Stimulated activated CD4-positive, alpha-beta T cell treated with anti-CD3 and anti-CD28 coated beads, Interleukin-1b, Interleukin-23, amount 100 ng/mL, for 4 hours (primary cell): ENCODE data around the gene WDR81.
"Not testable (repeated sequence)": the region's sequence is repeated elsewhere in the genome, so short reads cannot be mapped to it uniquely, and the experiment has no call there.

Experiments
- DNase-seq, 2 donors: peaks; one replicate each; pipeline ENCODE4 v3.0.0-alpha.2; 2020; ENCODE audit warnings: low read depth in 2 of 2

Gene WDR81

DNA sequence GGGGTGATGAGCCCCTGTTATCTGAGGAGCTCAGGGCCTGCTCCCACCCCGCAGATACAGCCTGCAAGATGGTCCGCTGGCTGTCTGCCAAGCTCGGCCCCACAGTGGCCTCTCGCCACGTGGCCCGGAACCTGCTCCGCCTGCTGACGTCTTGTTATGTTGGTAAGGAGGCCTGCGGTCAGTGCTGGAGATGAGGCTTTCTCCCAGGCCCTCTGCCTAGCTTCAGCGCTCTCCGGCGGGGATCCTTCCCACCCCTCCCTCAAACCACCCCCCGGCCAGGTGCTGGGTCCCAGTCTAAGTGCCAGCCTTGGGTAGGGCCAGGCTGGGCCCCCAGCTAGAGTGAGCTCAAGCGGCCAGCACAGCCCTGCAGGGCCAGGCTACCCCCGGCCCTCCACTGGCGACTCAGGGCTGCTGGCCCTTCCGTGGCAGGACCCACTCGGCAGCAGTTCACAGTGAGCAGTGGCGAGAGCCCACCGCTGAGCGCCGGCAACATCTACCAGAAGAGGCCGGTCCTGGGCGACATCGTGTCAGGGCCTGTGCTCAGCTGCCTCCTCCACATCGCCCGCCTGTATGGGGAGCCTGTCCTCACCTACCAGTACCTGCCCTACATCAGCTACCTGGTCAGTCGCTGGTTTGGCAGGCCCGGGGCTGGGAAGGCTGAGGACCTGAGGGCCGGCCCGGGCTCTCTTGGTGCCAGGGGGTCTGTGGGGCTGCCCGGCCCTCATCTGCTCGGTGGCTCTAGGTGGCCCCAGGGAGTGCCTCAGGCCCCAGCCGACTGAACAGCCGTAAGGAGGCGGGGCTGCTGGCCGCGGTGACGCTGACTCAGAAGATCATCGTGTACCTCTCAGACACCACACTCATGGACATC, 6.1 kb downstream of the WDR81 start:
- DNase-seq = no peak

DNA sequence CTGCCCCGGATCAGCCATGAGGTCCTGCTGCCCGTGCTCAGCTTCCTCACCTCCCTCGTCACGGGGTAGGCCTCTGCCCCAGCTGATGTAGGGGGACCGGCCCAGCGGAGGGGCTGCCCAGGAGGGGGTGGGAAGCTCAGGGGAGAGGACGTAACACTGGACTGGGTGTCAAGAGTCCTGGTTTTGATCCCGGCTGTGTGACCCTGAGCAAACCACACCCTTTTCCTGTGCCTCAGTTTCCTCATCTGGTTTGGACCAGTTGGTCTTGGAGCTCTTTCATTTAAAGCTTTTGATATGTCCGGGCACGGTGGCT, 6.6 kb downstream of the WDR81 start:
- no peak for DNase-seq

DNA sequence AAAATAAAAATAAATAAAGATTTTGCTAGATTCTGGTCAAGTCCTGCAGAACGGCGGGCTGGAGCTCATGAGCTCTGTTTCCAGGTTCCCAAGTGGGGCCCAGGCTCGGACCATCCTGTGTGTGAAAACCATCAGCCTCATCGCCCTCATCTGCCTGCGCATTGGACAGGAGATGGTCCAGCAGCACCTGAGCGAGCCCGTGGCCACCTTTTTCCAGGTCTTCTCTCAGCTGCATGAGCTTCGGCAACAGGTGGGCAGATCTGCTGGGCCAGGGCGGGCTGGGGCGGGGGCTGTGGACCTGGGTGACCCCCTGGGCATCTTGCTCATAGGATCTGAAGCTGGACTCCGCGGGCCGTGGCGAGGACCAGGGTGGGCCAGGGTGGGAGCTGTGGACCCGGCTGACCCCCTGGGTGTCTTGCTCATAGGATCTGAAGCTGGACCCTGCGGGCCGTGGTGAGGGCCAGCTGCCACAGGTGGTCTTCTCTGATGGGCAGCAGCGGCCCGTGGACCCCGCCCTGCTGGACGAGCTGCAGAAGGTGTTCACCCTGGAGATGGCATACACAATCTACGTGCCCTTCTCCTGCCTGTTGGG, 7.8 kb downstream of the WDR81 start:
- no peak for DNase-seq

DNA sequence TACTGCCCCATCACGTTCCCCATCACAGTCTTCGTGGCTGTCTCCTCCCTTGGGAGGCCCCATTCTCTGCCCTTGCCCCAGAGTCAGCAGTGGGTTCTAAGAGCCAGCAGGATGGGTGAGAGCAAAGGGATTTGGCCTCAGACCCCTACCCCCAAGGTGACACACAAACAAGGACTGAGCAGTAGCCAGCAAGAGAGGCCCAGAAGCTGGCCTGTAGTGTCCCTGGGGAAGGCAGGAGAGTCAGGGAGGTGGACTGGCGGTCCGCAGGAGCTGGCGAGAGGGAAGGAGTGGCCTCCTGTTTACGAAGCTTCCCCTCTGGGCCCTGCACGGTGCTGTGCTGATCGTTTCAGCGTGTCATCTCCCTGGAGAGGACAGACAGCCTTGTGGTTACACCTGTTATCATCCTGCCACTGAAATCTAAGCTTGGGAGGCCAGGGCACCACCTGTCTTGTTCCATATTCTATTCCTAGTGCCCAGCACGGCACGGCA, 8.4 kb downstream of the WDR81 start:
- no peak for DNase-seq

DNA sequence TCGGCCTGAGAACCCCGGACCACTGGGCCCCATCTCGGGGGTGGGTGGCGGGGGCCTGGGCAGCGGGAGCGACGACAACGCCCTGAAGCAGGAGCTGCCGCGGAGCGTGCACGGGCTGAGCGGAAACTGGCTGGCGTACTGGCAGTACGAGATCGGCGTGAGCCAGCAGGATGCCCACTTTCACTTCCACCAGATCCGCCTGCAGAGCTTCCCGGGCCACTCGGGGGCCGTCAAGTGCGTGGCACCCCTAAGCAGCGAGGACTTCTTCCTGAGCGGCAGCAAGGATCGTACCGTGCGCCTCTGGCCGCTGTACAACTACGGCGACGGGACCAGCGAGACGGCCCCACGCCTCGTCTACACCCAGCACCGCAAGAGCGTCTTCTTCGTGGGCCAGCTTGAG, 9.3 kb downstream of the WDR81 start:
- no peak for DNase-seq

DNA sequence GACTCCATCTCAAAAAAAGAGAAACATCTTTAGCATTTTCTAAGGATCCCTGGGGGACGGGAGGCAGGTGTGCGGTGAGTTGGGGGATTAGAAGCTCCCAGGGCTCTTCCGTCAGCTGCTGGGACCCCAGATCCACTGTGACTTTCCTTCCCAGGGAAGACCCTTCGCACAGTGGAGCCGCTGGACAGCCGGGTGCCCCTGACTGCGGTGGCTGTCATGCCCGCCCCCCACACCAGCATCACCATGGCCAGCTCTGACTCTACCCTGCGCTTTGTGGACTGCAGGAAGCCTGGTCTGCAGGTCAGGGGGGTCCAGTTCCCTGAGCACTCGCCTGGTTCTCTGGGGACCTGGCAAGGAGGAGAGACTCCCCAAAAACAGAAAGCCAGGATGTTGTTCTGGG, 10.9 kb downstream of the WDR81 start:
- DNase-seq = no peak

DNA sequence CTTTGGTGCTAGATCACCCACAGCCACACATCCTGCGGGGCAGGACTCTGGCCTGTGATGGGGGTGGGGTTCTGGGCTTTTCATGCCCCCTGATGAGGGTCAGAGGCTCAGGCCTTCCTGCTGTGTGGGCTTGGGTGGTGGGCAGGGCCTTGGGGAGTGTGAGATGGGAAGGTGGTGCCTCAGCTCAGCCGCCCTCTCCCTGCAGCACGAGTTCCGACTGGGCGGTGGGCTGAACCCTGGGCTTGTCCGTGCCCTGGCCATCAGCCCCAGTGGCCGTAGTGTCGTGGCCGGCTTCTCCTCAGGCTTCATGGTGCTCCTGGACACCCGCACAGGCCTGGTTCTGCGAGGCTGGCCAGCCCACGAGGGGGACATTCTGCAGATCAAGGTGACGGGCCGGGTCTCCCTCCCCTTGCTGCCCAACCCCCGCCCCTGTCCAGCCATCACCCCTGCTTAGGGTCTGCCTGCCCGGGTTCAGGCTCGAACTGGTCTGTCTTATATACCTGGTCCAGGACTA, 11.4 kb downstream of the WDR81 start:
- DNase-seq = no peak

DNA sequence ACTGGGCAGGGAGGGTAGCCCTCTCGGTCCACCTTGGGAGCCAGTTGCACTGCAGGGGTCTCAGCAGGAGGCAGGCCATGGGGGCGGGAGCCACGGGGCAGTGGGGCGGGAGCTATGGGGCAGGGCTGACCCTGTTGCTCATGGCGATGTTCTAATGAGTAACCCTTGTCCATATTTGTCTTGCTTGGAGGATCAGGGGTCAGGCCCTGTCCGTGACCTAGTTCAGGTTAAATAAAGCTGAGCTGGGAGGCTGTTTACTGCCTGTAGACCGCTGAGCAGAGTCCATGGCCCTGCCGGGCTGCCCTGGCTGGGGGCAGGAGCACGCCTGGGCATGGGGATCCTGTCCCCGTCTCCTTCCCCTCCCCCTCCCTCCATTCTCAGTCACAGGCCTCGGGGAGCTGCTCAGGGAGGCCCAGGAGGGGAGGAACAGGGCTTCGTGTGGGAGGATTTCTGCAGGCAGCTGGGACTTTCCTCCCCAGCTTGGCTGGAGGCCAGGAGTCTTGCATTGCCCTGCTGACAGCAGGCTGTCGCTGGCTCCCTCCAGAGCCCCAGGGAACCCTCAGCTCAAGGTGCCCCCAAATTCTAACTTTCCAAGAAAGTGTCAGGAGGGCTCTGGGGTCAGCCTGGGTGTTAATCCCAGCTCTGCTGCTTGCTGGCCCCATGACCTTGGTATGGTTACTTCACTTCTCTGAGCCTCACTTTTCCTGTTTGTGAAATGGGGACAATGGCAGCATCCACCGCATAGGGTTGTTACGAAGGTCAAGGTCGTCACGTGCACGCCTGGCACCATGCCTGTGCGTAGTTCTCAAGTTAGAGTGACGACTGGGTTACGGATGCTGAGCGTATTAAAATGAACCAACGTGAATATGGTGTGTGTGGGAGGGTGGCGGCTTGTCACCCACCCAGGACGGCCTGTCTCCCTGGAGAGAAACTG, 12.1 kb downstream of the WDR81 start:
- DNase-seq = peak in 1 of 2 donors; percentile 53

DNA sequence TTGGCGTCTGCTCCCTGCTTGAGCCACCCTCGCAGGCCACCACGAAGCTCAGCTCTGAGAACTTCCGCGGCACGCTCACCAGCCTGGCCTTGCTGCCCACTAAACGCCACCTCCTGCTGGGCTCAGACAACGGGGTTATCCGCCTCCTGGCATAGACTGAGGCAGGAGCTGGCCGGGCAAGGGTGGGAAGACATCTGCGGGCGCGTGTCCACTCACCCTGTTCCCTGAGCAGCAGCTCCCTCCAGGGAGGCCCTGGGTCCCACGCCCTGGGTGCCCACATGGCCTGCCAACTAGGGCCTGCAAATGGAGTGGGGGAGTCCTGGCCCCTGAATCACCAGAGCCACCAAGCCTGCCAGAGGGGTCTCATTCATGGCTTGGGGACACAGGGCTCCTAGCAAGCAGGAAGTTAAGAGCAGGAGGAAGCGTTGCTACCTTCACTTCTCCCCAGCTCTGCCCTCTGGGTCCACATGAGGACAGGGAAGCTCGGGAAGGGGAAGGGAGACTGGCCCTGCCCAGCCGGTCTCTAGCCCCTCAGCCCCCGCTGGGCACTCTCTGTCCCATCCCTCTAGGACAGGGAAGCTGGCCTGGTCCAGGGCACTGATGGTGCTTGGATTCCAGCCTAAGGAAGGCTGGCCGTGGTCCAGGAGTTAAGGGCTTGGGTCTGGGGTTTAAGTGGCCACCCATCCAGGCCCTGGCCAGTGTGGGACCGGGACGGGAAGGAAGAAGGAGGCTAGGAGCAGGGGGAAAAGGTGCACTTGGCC, 13.2 kb downstream of the WDR81 start:
- no peak for DNase-seq

DNA sequence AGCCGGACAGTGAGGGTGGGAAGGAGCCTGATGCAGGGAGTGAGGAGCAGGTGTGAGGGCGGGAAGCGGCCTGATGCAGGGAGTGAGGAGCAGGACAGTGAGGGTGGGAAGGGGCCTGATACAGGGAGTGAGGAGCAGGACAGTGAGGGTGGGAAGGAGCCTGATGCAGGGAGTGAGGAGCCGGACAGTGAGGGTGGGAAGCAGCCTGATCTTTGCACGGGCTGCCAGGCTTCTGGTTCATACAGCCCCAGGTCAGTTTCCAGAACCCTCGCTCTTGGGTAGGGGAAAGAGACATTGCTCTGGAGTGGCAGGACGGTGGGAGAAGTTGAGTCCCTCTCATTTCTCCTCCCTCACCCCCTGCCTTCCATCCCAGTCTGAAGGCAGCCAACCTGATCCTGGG, 17.4 kb downstream of the WDR81 start:
- not testable (repeated sequence) for DNase-seq

DNA sequence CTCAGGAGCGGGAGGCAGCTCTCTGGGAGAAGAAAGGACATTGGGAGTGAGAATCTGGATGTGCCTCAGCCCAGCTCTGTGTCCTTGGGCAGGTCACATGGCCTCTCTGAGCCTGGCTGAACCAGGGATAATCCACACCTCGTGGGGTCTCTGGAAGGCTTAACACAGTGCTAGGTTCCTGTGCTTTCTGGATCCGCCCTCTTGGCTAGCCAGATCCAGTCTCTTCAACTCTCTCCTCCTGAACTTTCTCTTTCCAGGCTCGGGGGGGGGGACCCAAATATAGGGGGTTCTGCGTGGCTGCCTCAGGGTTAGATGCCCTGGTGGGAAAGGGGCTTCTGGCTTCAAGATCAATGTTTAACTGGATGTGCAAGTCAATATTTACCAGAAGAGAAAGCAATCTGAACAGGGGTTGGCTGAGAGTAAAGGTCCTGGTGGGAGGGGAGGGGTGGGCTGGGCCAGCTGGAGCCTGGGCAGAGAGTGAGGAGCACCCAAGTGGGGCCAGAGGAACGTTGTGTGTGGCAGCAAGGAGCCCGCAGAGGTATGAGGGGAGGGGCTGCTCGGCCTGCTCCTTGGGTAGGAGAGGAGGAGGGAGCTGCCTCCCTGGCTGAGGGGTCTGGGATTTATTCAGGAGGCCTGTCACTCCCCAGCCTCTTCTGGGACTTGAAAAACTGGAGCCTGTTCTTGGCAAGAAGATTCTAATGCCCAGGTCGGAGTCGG, 18.0 kb downstream of the WDR81 start, which contains the start of gene SERPINF2:
Gene SERPINF2 (plus strand): TSS at position 501 of the 717 bp plus-strand sequence. CDS start 2,125 bp downstream, outside the sequence.
- DNase-seq = no peak

DNA sequence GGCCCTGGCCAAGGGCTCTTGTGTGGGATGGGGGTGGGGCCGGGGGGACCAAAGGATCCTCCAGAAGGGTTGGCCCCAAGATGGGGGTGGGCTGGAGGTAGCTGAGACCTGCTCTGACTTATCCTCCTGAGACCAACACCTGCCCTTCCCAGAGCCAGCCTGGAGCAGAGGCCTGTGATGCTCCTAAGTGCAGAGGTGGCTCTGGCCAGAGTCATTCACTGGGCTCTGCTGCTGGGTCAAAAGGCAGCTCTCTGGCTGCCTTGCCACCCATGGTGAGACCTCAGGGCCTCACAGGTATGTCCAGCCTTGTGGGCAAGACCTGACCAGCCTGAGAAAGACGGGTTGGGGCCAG, 18.6 kb downstream of the WDR81 start:
- no peak for DNase-seq

DNA sequence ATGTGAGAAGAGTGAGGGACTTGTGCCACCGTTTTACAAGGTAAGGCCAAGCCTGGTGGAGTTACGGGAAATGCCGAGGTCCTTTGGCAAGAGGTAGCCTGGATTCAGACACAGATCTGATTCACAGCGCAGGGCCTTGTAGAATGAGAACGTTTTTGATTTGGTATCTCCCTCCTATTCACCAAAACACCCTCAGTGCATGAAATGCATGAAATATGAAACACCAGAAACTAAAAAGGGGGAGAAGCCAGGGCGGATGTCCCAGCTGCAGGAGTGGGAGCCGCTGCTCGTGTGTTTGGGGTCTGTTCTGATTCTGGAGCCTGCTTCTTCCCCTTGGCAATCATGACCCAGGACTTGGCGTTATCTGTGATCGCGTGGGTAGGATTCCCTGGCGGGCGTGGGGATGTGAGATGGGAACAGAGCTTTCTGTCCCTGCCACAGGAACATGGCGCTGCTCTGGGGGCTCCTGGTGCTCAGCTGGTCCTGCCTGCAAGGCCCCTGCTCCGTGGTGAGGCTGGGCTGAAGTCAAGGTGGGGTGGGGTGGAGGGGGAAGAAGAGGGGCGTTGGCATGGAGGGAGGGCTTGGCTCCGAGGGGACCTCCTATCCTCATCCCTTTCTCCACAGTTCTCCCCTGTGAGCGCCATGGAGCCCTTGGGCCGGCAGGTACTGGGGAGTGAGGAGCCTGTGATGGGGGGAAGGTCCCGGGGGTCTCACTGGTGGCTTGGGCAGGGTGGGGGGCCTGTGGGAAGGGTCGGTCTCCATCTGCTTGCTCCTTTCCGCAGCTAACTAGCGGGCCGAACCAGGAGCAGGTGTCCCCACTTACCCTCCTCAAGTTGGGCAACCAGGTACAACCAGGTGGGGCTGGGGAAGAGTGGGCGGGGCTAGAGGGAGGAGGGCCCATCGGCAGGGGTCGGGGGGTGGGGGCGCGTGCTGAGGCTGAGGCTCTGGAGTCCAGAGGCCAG, 20.3 kb downstream of the WDR81 start:
- no peak for DNase-seq

DNA sequence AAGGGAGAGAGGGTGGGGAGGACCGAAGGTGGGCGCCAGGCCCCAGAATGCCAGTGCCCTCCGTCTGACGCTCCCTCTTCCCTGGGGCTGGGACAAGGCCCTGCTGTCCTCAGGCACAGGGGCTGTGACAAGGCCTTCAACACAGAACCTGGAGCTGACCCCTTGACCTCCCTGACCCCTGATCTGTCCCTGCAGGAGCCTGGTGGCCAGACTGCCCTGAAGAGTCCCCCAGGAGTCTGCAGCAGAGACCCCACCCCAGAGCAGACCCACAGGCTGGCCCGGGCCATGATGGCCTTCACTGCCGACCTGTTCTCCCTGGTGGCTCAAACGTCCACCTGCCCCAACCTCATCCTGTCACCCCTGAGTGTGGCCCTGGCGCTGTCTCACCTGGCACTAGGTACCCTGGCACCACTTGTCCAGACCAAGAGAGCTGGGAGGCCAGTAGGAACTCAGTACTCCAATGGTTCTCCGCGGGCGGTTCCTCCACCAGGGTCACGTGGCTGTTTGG, 21.1 kb downstream of the WDR81 start:
- DNase-seq = no peak

DNA sequence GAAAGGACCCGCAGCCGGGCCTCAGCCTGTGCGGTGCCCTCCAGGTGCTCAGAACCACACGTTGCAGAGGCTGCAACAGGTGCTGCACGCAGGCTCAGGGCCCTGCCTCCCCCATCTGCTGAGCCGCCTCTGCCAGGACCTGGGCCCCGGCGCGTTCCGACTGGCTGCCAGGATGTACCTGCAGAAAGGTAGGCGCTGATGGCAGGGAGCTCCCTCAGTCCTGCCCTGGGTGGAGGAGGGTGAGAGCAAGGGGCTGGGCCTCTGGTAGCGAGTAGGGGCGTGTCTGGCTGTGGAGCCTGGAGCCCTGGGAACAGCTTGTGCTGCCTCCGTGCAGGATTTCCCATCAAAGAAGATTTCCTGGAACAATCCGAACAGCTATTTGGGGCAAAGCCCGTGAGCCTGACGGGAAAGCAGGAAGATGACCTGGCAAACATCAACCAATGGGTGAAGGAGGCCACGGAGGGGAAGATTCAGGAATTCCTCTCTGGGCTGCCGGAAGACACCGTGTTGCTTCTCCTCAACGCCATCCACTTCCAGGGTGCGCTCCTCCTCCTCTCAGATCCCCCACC, 22.6 kb downstream of the WDR81 start:
- DNase-seq = no peak

DNA sequence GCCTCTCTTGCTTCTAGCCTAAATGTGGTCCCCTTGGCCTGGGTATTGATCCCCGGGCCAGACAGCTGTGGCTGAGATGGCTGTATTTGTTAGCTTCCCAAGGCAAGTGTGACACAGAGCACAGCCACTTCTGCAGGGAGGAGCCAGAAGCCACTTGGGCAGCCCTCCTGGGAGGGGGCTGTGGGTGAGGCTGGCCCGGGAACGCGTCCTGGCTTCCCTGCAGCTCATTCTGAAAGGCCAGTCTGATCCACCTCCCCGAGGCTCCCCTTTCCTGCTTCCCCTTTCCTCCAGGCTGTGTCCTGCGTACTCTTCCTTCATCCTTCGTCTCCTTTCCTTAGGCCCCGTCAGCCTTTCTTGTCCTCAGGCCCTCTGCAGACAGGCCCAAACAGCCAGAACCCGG, 26.1 kb downstream of the WDR81 start:
- DNase-seq = no peak

DNA sequence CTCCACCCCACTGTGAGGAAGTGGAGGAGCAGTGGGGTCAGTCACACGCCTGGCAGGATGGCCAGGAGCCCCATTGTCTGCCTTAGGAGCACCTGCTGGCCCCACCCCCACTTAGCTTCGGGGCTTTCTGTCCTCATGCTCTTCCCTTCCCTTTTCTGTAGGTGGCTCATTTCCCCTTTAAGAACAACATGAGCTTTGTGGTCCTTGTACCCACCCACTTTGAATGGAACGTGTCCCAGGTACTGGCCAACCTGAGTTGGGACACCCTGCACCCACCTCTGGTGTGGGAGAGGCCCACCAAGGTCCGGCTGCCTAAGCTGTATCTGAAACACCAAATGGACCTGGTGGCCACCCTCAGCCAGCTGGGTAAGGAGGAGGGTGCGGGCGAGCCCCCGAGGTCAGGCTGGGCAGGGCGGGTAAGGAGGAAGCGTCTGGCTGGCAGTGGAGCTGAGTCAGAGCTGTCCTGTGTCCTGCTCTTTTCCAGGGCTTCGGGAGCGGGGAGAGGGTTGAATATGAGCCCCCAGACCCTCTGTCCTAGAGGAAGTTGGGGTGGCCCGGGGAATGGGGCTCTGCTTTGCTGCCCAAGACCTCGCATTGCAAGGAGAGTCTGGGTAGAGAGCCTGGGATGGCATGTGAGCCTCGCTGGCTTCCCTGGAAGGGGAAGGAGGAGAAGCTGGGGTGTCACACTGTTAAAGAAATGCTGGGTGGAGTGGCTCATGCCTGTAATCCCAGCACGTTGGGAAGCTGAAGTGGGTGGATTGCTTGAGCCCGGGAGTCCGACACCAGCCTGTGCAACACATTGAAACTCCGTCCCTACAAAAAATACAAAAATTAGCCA, 28.1 kb downstream of the WDR81 start:
- no peak for DNase-seq
